Parathyroid adenoma (tissue), 2 donors: ENCODE results near the gene IL20RB.

Source experiments
- H2AFZ ChIP-seq: fragments of 300-600 bp; sonication (generic); one replicate; pipeline ENCODE4 v1.7.0; 2017; ENCODE audit warnings: antibody characterized with exemption, mild to moderate bottlenecking
- H3K27ac ChIP-seq: fragments of 300-600 bp; sonication (generic); one replicate; pipeline ENCODE4 v1.7.0; 2017
- H3K27me3 ChIP-seq: fragments of 300-600 bp; sonication (generic); one replicate; pipeline ENCODE4 v1.7.0; 2017; ENCODE audit warnings: low read length; ENCODE audit not compliant: control insufficient read depth, insufficient read depth
- H3K36me3 ChIP-seq: fragments of 300-600 bp; sonication (generic); one replicate; pipeline ENCODE4 v1.7.0; 2017; ENCODE audit warnings: low read length; ENCODE audit not compliant: control insufficient read depth, insufficient read depth
- H3K4me1 ChIP-seq: fragments of 300-600 bp; sonication (generic); one replicate; pipeline ENCODE4 v1.7.0; 2017; ENCODE audit warnings: control low read depth
- H3K4me2 ChIP-seq: fragments of 300-600 bp; sonication (generic); one replicate; pipeline ENCODE4 v1.7.0; 2017; ENCODE audit warnings: low read length
- H3K4me3 ChIP-seq: fragments of 300-600 bp; sonication (generic); one replicate; pipeline ENCODE4 v1.7.0; 2017; ENCODE audit warnings: low read depth, low read length
- H3K79me2 ChIP-seq: fragments of 300-600 bp; sonication (generic); one replicate; pipeline ENCODE4 v1.7.0; 2017; ENCODE audit warnings: control low read depth
- H3K9ac ChIP-seq: fragments of 300-600 bp; sonication (generic); one replicate; pipeline ENCODE4 v1.7.0; 2017; ENCODE audit warnings: mild to moderate bottlenecking
- H3K9me3 ChIP-seq: fragments of 300-600 bp; sonication (generic); one replicate; pipeline ENCODE4 v1.7.0; 2017; ENCODE audit warnings: low read length; ENCODE audit not compliant: control insufficient read depth
- CTCF ChIP-seq: fragments of 300-600 bp; sonication (generic); IDR thresholded peaks from one replicate; pipeline ENCODE4 v1.7.0; 2017; ENCODE audit warnings: antibody characterized with exemption, mild to moderate bottlenecking
- donor health status: primary hyperparathyroidism.

IL20RB gene

GRCh38 chr3:136914739-136915138, 43.0 kb upstream of the IL20RB start:
- no peak for TF ChIP-seq CTCF
- H3K36me3 ChIP-seq, result no peaks in the 10 kb centered on the region
- H3K4me3 ChIP-seq, result no peak overlapping the region
- H3K79me2 ChIP-seq, result peaks cover 47% of the 10 kb centered on the region
- H3K9me3 ChIP-seq, result no peaks in the 10 kb centered on the region
- H3K27me3 ChIP-seq, result no peaks in the 10 kb centered on the region
- H3K4me2 ChIP-seq, result no peak overlapping the region
- no peak overlapping the region for H2AFZ ChIP-seq
- H3K4me1 ChIP-seq, result peaks cover 11% of the 10 kb centered on the region
- H3K9ac ChIP-seq, result no peak overlapping the region
- no peak overlapping the region for H3K27ac ChIP-seq

GRCh38 chr3:136916223-136916622, 41.6 kb upstream of the IL20RB start:
- Histone ChIP-seq H3K4me3 (no peak overlapping the region), H3K79me2 (peaks cover 51% of the 10 kb centered on the region), H3K36me3 (no peaks in the 10 kb centered on the region), H2AFZ (no peak overlapping the region), H3K9ac (no peak overlapping the region), H3K4me2 (no peak overlapping the region), H3K4me1 (peaks cover 11% of the 10 kb centered on the region), H3K9me3 (no peaks in the 10 kb centered on the region), H3K27me3 (no peaks in the 10 kb centered on the region), H3K27ac (no peak overlapping the region)
- TF ChIP-seq CTCF, result no peak

DNA sequence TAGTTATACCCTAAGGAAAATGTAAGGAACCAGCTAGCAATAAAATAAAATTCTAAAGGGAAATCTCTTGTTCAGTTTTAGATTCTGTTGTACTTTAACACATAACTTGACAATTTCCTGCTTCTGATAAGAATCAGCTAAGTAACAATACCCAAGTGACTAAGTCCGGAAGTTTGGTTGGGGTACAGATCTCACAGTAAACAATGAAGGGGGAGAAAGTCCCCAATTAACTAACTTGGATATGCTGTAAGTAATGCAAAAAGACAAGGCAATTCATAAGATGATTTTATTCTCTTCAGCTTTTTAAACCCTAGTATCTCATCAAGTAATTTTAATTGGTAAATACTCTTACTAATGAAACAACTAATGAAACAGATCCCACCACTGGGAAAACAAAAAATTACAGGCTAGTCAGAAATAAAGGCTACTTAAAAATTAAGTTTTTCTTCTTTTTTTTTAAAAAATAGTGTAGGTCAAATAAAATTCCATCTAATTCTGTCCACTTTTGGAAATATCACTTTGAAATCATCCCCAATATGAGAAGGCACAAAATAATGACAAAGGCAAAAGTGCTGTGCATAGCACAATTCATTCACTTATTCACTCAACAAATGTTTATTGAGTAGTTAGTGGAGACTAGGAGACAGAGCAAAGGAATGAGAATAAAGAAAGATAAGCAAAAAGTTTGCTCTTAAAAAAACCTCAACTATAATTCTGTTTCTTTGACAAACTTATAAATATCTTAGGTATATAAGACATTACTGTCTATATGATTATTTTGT, 37.8 kb upstream of the IL20RB start:
- TF ChIP-seq CTCF, result no peak
- Histone ChIP-seq H3K4me2 (peak overlapping the region; percentile 28), H2AFZ (no peak overlapping the region), H3K27me3 (no peaks in the 10 kb centered on the region), H3K79me2 (peaks cover 43% of the 10 kb centered on the region), H3K4me3 (no peak overlapping the region), H3K9me3 (no peaks in the 10 kb centered on the region), H3K27ac (no peak overlapping the region), H3K4me1 (peaks cover 11% of the 10 kb centered on the region), H3K9ac (no peak overlapping the region), H3K36me3 (no peaks in the 10 kb centered on the region)

DNA sequence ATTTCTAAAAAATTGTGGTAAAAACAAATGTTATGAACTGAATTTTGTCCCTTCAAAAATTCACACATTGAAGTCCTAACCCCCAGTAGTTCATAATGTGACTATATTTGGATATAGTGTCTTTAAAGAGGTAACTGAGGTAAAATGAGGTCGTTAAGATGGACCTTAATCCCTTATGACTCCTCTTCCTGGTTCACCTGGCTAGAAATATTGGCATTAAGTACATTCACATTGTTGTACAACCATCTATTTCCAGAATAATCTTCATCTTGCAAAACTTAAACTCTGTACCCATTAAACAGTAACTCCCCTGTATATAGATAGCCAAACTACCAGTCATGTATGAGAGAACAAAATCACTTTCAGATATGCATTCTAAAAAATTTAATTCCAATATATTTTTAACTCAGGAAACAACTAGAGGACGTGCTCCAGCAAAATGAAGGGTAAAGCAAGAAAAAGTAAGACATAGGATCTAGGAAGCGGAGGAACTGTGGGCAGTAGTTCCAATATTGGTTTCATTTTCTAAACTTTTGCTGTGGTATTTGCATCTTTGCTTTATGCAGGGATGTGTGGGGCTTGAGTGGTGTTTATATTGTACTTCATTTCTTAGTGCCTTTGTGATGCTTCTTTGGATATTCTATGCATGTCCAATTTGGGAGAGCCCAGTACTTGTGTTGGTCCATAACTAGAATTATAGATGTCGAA, 36.7 kb upstream of the IL20RB start:
- Histone ChIP-seq H2AFZ (no peak overlapping the region), H3K36me3 (no peaks in the 10 kb centered on the region), H3K79me2 (peaks cover 35% of the 10 kb centered on the region), H3K27me3 (no peaks in the 10 kb centered on the region), H3K4me1 (peaks cover 11% of the 10 kb centered on the region), H3K9me3 (no peaks in the 10 kb centered on the region), H3K4me3 (no peak overlapping the region), H3K4me2 (no peak overlapping the region), H3K27ac (no peak overlapping the region), H3K9ac (no peak overlapping the region)
- TF ChIP-seq CTCF, result no peak
